WTC11 (cell line): Measurements from ENCODE around the gene SLC36A2. TPM values are rescaled to one million over a fixed set of nuclear protein-coding genes. Genes with fewer than 3 reads are reported as not detected.

Experiments used
- ATAC-seq: fragments of 200-7000 bp; cut with Tn5 transposase; 2 replicates; pipeline ENCODE4 v1.10.0; 2021; ENCODE audit warnings: mild to moderate bottlenecking, moderate library complexity
- CTCF ChIA-PET: fragments of 300-600 bp; sonication (Branson Sonifier 250); formaldehyde crosslinking; loops from one replicate; lab custom pipeline; 2021; ENCODE audit warnings: antibody characterized with exemption; lab: Charles Lee
- POLR2A ChIA-PET: fragments of 350-600 bp; sonication (Branson Sonifier 250); formaldehyde crosslinking; loops from one replicate; lab custom pipeline; 2021; ENCODE audit warnings: antibody characterized with exemption; lab: Charles Lee
- DNase-seq: peaks from one replicate; pipeline ENCODE4 v3.0.0; 2021; ENCODE audit warnings: low spot score
- H3K27ac Mint-ChIP-seq: 2 replicates; pipeline ENCODE4 v1.8.0; 2021; ENCODE audit warnings: mixed read lengths
- H3K27me3 Mint-ChIP-seq: 2 replicates; pipeline ENCODE4 v1.8.0; 2021; ENCODE audit warnings: low read depth, mild to moderate bottlenecking, moderate library complexity, mixed read lengths
- H3K36me3 Mint-ChIP-seq: 2 replicates; pipeline ENCODE4 v1.8.0; 2021; ENCODE audit warnings: mixed read lengths
- H3K4me1 Mint-ChIP-seq: 2 replicates; pipeline ENCODE4 v1.8.0; 2022; ENCODE audit warnings: mixed read lengths
- H3K4me3 Mint-ChIP-seq: 2 replicates; pipeline ENCODE4 v1.8.0; 2021; ENCODE audit warnings: mild to moderate bottlenecking, moderate library complexity, mixed read lengths
- H3K9me3 Mint-ChIP-seq: 2 replicates; pipeline ENCODE4 v1.8.0; 2021; ENCODE audit warnings: mixed read lengths
- ATF1 ChIP-seq: sonication (generic); formaldehyde crosslinking; IDR thresholded peaks from 2 replicates; pipeline ENCODE4 v1.8.1; 2023; ENCODE audit warnings: mild to moderate bottlenecking, moderate library complexity, missing genetic modification reagents
- CDX4 ChIP-seq: fragments of 250-450 bp; sonication (Bioruptor Pico); IDR thresholded peaks from 2 replicates; pipeline ENCODE4 v1.9.0; 2021; ENCODE audit warnings: moderate library complexity, mild to moderate bottlenecking, inconsistent platforms, borderline replicate concordance
- CREM ChIP-seq: sonication (generic); formaldehyde crosslinking; IDR thresholded peaks from 2 replicates; pipeline ENCODE4 v1.8.1; 2022; ENCODE audit warnings: mild to moderate bottlenecking, missing genetic modification reagents, moderate library complexity
- E2F1 ChIP-seq: sonication (generic); formaldehyde crosslinking; IDR thresholded peaks from 2 replicates; pipeline ENCODE4 v1.8.0; 2022; ENCODE audit warnings: mild to moderate bottlenecking, missing genetic modification reagents
- E2F4 ChIP-seq: sonication (generic); formaldehyde crosslinking; IDR thresholded peaks from 2 replicates; pipeline ENCODE4 v1.8.1; 2022; ENCODE audit warnings: low read depth, mild to moderate bottlenecking, moderate library complexity, missing genetic modification reagents, borderline replicate concordance
- E2F5 ChIP-seq: sonication (generic); formaldehyde crosslinking; IDR thresholded peaks from 2 replicates; pipeline ENCODE4 v1.8.1; 2022; ENCODE audit warnings: mild to moderate bottlenecking, moderate library complexity, missing genetic modification reagents
- ESRRA ChIP-seq: sonication (generic); formaldehyde crosslinking; IDR thresholded peaks from 2 replicates; pipeline ENCODE4 v1.8.1; 2022; ENCODE audit warnings: mild to moderate bottlenecking, missing genetic modification reagents, borderline replicate concordance
- ETV6 ChIP-seq: sonication (generic); formaldehyde crosslinking; IDR thresholded peaks from 2 replicates; pipeline ENCODE4 v1.8.1; 2022; ENCODE audit warnings: mild to moderate bottlenecking, missing genetic modification reagents
- GRHL2 ChIP-seq: fragments of 250-450 bp; sonication (Bioruptor Pico); IDR thresholded peaks from 2 replicates; pipeline ENCODE4 v1.8.0; 2022; ENCODE audit warnings: mild to moderate bottlenecking, moderate library complexity; ENCODE audit not compliant: insufficient replicate concordance, severe bottlenecking
- GTF2I ChIP-seq: fragments of 250-450 bp; sonication (Bioruptor Pico); conservative IDR thresholded peaks from 2 replicates; pipeline ENCODE4 v1.4.0; 2021; ENCODE audit warnings: mild to moderate bottlenecking
- JAZF1 ChIP-seq: fragments of 250-450 bp; sonication (Bioruptor Pico); IDR thresholded peaks from 2 replicates; pipeline ENCODE4 v1.9.0; 2021; ENCODE audit warnings: moderate library complexity, mild to moderate bottlenecking, inconsistent platforms
- JUN ChIP-seq: sonication (generic); formaldehyde crosslinking; IDR thresholded peaks from 2 replicates; pipeline ENCODE4 v1.8.0; 2023; ENCODE audit warnings: mild to moderate bottlenecking, missing genetic modification reagents
- MAX ChIP-seq: sonication (generic); formaldehyde crosslinking; IDR thresholded peaks from 2 replicates; pipeline ENCODE4 v1.8.0; 2022; ENCODE audit warnings: mild to moderate bottlenecking, missing genetic modification reagents
- NFE2L1 ChIP-seq: sonication (generic); formaldehyde crosslinking; IDR thresholded peaks from 2 replicates; pipeline ENCODE4 v1.8.1; 2023; ENCODE audit warnings: missing genetic modification reagents
- NR1H2 ChIP-seq: sonication (generic); formaldehyde crosslinking; IDR thresholded peaks from 2 replicates; pipeline ENCODE4 v1.9.0; 2021; ENCODE audit warnings: mild to moderate bottlenecking, moderate library complexity, missing genetic modification reagents
- RORB ChIP-seq: fragments of 250-450 bp; sonication (Bioruptor Pico); IDR thresholded peaks from 2 replicates; pipeline ENCODE4 v1.9.0; 2021; ENCODE audit warnings: mild to moderate bottlenecking
- TCF7 ChIP-seq: sonication (generic); formaldehyde crosslinking; IDR thresholded peaks from 2 replicates; pipeline ENCODE4 v1.8.0; 2022; ENCODE audit warnings: mild to moderate bottlenecking, low read depth, missing genetic modification reagents, moderate library complexity
- TEAD1 ChIP-seq: sonication (generic); formaldehyde crosslinking; IDR thresholded peaks from 2 replicates; pipeline ENCODE4 v1.8.0; 2022; ENCODE audit warnings: mild to moderate bottlenecking, missing genetic modification reagents
- USF1 ChIP-seq: sonication (generic); formaldehyde crosslinking; IDR thresholded peaks from 2 replicates; pipeline ENCODE4 v1.8.0; 2022; ENCODE audit warnings: mild to moderate bottlenecking, missing genetic modification reagents
- ZBTB21 ChIP-seq: sonication (generic); formaldehyde crosslinking; IDR thresholded peaks from 2 replicates; pipeline ENCODE4 v1.8.1; 2023; ENCODE audit warnings: mild to moderate bottlenecking, missing genetic modification reagents, borderline replicate concordance
- ZNF138 ChIP-seq: sonication (generic); formaldehyde crosslinking; conservative IDR thresholded peaks from 2 replicates; pipeline ENCODE4 v1.8.1; 2022; ENCODE audit warnings: mild to moderate bottlenecking, moderate library complexity, missing genetic modification reagents
- ZNF396 ChIP-seq: fragments of 250-450 bp; sonication (Bioruptor Pico); IDR thresholded peaks from 2 replicates; pipeline ENCODE4 v1.8.0; 2021; ENCODE audit warnings: mild to moderate bottlenecking, moderate library complexity, borderline replicate concordance
- ZNF532 ChIP-seq: fragments of 250-450 bp; sonication (Bioruptor Pico); IDR thresholded peaks from 2 replicates; pipeline ENCODE4 v1.9.0; 2021; ENCODE audit warnings: mild to moderate bottlenecking, borderline replicate concordance
- ZSCAN18 ChIP-seq: fragments of 250-450 bp; sonication (Bioruptor Pico); IDR thresholded peaks from 2 replicates; pipeline ENCODE4 v2.1.2; 2022; ENCODE audit warnings: mild to moderate bottlenecking, moderate library complexity
- total RNA-seq: library from RNA; stranded (reverse); gene quantifications from 3 replicates; pipeline ENCODE4 v1.2.3, GENCODE V29; 2021

The SLC36A2 gene
- total RNA-seq, 1 experiment from 2014 or later: not detected

GRCh38 chr5:151382576-151382975, 35.2 kb upstream of the SLC36A2 start:
- H3K27ac Mint-ChIP-seq: no peak overlapping the region
- DNase-seq (no peak), ATAC-seq (no peak)
- H3K4me3 Mint-ChIP-seq: no peak overlapping the region
- H3K27me3 Mint-ChIP-seq: peaks cover 2% of the 10 kb centered on the region; the same call in 1 of the 2 replicates
- H3K36me3 Mint-ChIP-seq: no peaks in the 10 kb centered on the region
- ChIA-PET CTCF (interaction anchor here (2.3 kb wide), 1 partner anchor 65 kb away, joined by 16 read pairs; the partner anchor contains the start of gene SLC36A1), POLR2A (interaction anchor here (0.6 kb wide), 1 partner anchor 126 kb away, joined by 6 read pairs; no protein-coding TSS in a partner anchor)
- no peak for TF ChIP-seq ZSCAN18 (CRISPR knock-in tag)
- TF ChIP-seq ATF1: no peak
- no peak for TF ChIP-seq GTF2I (CRISPR knock-in tag)
- no peak for TF ChIP-seq CREM (CRISPR knock-in tag)
- no peak for TF ChIP-seq MAX (CRISPR knock-in tag)
- no peak for TF ChIP-seq CDX4 (CRISPR knock-in tag)
- TF ChIP-seq TEAD1 (CRISPR knock-in tag): no peak
- no peak for TF ChIP-seq E2F5 (CRISPR knock-in tag)
- TF ChIP-seq E2F1: no peak
- TF ChIP-seq NR1H2 (CRISPR knock-in tag): no peak
- no peak for TF ChIP-seq USF1 (CRISPR knock-in tag)
- TF ChIP-seq GRHL2 (CRISPR knock-in tag): no peak
- TF ChIP-seq, all 79 proteins: peak for 0
- Mint-ChIP-seq H3K9me3 (peaks cover 24% of the 10 kb centered on the region), H3K4me1 (peaks cover 40% of the 10 kb centered on the region)

GRCh38 chr5:151381899-151382298, 34.5 kb upstream of the SLC36A2 start:
- no peaks in the 10 kb centered on the region for H3K36me3 Mint-ChIP-seq
- CTCF ChIA-PET: no interaction called here
- no peak for TF ChIP-seq TCF7 (CRISPR knock-in tag)
- no peak for TF ChIP-seq ZNF532 (CRISPR knock-in tag)
- TF ChIP-seq JUN (CRISPR knock-in tag): no peak
- TF ChIP-seq RORB: no peak
- no peak for TF ChIP-seq ESRRA (CRISPR knock-in tag)
- TF ChIP-seq E2F1: no peak
- TF ChIP-seq JAZF1 (CRISPR knock-in tag): no peak
- TF ChIP-seq ZNF138 (CRISPR knock-in tag): no peak
- no peak for TF ChIP-seq ETV6 (CRISPR knock-in tag)
- TF ChIP-seq ZBTB21 (CRISPR knock-in tag): no peak
- TF ChIP-seq ZNF396 (CRISPR knock-in tag): no peak
- TF ChIP-seq NFE2L1 (CRISPR knock-in tag): no peak
- TF ChIP-seq E2F4 (CRISPR knock-in tag): no peak

More at GRCh38 chr5:151381899-151382298, 34.5 kb upstream of the SLC36A2 start:
- DNase-seq (no peak), ATAC-seq (no peak)
- Mint-ChIP-seq H3K4me3 (no peak overlapping the region), H3K9me3 (peaks cover 25% of the 10 kb centered on the region), H3K27ac (no peak overlapping the region), H3K4me1 (peaks cover 34% of the 10 kb centered on the region), H3K27me3 (peaks cover 2% of the 10 kb centered on the region; the same call in 1 of the 2 replicates)
- POLR2A ChIA-PET: no interaction called here
